ENCODE measurements around the gene DTNA.

- TF ChIP-seq CTCF (IDR thresholded peaks at IDR 0.05) (no peak), POLR2AphosphoS5 (IDR thresholded peaks at IDR 0.05; ENCODE audit: insufficient read depth in 1 of 2, low read depth in 1 of 2) (no peak)
Measured at GRCh38 chr18:34870555-34871310, 160.6 kb downstream of the DTNA start.

Data from vagina (tissue), 2 donors.